NK-92 (cell line): ENCODE data around the gene EFCAB5.
"Not testable (repeated sequence)": the region's sequence is repeated elsewhere in the genome, so short reads cannot be mapped to it uniquely, and the experiment has no call there.

Experiments
- DNase-seq: peaks from one replicate; lab custom pipeline; 2025; ENCODE audit not compliant: unreplicated experiment; lab: John Stamatoyannopoulos, UW

EFCAB5 gene

GRCh38 chr17:30093463-30094147 is 152.2 kb downstream of the EFCAB5 start:
- no peak for DNase-seq

- no peak for DNase-seq
Observed at GRCh38 chr17:30095507-30096244, 154.2 kb downstream of the EFCAB5 start.

- DNase-seq, result no peak
Observed at GRCh38 chr17:30101686-30102390, 160.4 kb downstream of the EFCAB5 start.

- no peak for DNase-seq
Observed at GRCh38 chr17:30103921-30104320, 162.5 kb downstream of the EFCAB5 start.

- no peak for DNase-seq
Observed at GRCh38 chr17:30104575-30105339, 163.3 kb downstream of the EFCAB5 start.

- DNase-seq, result no peak
Observed at GRCh38 chr17:30112794-30113193, 171.4 kb downstream of the EFCAB5 start.

GRCh38 chr17:30113213-30113612 is 171.8 kb downstream of the EFCAB5 start:
- no peak for DNase-seq

GRCh38 chr17:30116345-30116660 is 174.9 kb downstream of the EFCAB5 start:
- DNase-seq, result no peak

- peak; percentile 29 for DNase-seq
Observed at GRCh38 chr17:30116661-30117551, 175.5 kb downstream of the EFCAB5 start, which contains the start of gene NSRP1. NSRP1 (plus strand) TSS chr17:30116816; CDS start chr17:30116844, 28 bp downstream.

GRCh38 chr17:30117675-30118081 is 176.2 kb downstream of the EFCAB5 start:
- DNase-seq, result no peak

- DNase-seq, result not testable (repeated sequence)
Observed at GRCh38 chr17:30118635-30119034, 177.2 kb downstream of the EFCAB5 start.

- DNase-seq, result no peak
Observed at GRCh38 chr17:30124273-30124796, 182.9 kb downstream of the EFCAB5 start.

GRCh38 chr17:30130121-30130520 is 188.7 kb downstream of the EFCAB5 start:
- no peak for DNase-seq

- no peak for DNase-seq
Observed at GRCh38 chr17:30132615-30133014, 191.2 kb downstream of the EFCAB5 start.

- no peak for DNase-seq
Observed at GRCh38 chr17:30133197-30133596, 191.8 kb downstream of the EFCAB5 start.

- no peak for DNase-seq
Observed at GRCh38 chr17:30134551-30134950, 193.1 kb downstream of the EFCAB5 start.

GRCh38 chr17:30137158-30137557 is 195.7 kb downstream of the EFCAB5 start:
- DNase-seq, result no peak

- DNase-seq, result not testable (repeated sequence)
Observed at GRCh38 chr17:30147860-30148259, 206.4 kb downstream of the EFCAB5 start.

GRCh38 chr17:30148376-30148775 is 206.9 kb downstream of the EFCAB5 start:
- DNase-seq, result no peak

- DNase-seq, result no peak
Observed at GRCh38 chr17:30151471-30151870, 210.0 kb downstream of the EFCAB5 start.
